Measurements from ENCODE around the gene MIPOL1.
"Not testable (repeated sequence)": the region's sequence is repeated elsewhere in the genome, so short reads cannot be mapped to it uniquely, and the experiment has no call there.

MIPOL1 gene

GRCh38 chr14:37318938-37319337 is 121.2 kb downstream of the MIPOL1 start:
- H3K4me3 ChIP-seq (ENCODE audit: low read length): no peak overlapping the region
- no peaks in the 10 kb centered on the region for H3K9me3 ChIP-seq (replicated peaks; ENCODE audit: low read length)
- H3K36me3 ChIP-seq (ENCODE audit: insufficient read depth, low read length): no peaks in the 10 kb centered on the region
- no peak overlapping the region for H3K4me2 ChIP-seq (ENCODE audit: low read length)
- no peak overlapping the region for H3K9ac ChIP-seq (ENCODE audit: low read depth, low read length)
- H3K4me1 ChIP-seq (ENCODE audit: control insufficient read depth, insufficient read depth, low read length): no peaks in the 10 kb centered on the region
- no peaks in the 10 kb centered on the region for H3K27me3 ChIP-seq (ENCODE audit: control insufficient read depth, insufficient read depth, low read length)

GRCh38 chr14:37320106-37320505 is 122.4 kb downstream of the MIPOL1 start:
- Histone ChIP-seq H3K9ac (ENCODE audit: low read depth, low read length) (no peak overlapping the region), H3K9me3 (replicated peaks; ENCODE audit: low read length) (no peaks in the 10 kb centered on the region), H3K4me3 (ENCODE audit: low read length) (no peak overlapping the region), H3K4me1 (ENCODE audit: control insufficient read depth, insufficient read depth, low read length) (no peaks in the 10 kb centered on the region), H3K27me3 (ENCODE audit: control insufficient read depth, insufficient read depth, low read length) (no peaks in the 10 kb centered on the region), H3K4me2 (ENCODE audit: low read length) (no peak overlapping the region), H3K36me3 (ENCODE audit: insufficient read depth, low read length) (no peaks in the 10 kb centered on the region)

- no peaks in the 10 kb centered on the region for H3K27me3 ChIP-seq (ENCODE audit: control insufficient read depth, insufficient read depth, low read length)
- no peaks in the 10 kb centered on the region for H3K9me3 ChIP-seq (replicated peaks; ENCODE audit: low read length)
- no peak overlapping the region for H3K9ac ChIP-seq (ENCODE audit: low read depth, low read length)
- no peaks in the 10 kb centered on the region for H3K4me1 ChIP-seq (ENCODE audit: control insufficient read depth, insufficient read depth, low read length)
- H3K36me3 ChIP-seq (ENCODE audit: insufficient read depth, low read length): no peaks in the 10 kb centered on the region
- no peak overlapping the region for H3K4me3 ChIP-seq (ENCODE audit: low read length)
- H3K4me2 ChIP-seq (ENCODE audit: low read length): no peak overlapping the region
Observed at GRCh38 chr14:37325332-37325731, 127.6 kb downstream of the MIPOL1 start.

GRCh38 chr14:37326434-37326833 is 128.7 kb downstream of the MIPOL1 start:
- H3K4me3 ChIP-seq (ENCODE audit: low read length): no peak overlapping the region
- H3K27me3 ChIP-seq (ENCODE audit: control insufficient read depth, insufficient read depth, low read length): no peaks in the 10 kb centered on the region
- H3K9me3 ChIP-seq (replicated peaks; ENCODE audit: low read length): no peaks in the 10 kb centered on the region
- H3K9ac ChIP-seq (ENCODE audit: low read depth, low read length): no peak overlapping the region
- H3K4me2 ChIP-seq (ENCODE audit: low read length): no peak overlapping the region
- no peaks in the 10 kb centered on the region for H3K36me3 ChIP-seq (ENCODE audit: insufficient read depth, low read length)
- H3K4me1 ChIP-seq (ENCODE audit: control insufficient read depth, insufficient read depth, low read length): no peaks in the 10 kb centered on the region

GRCh38 chr14:37327933-37328332 is 130.2 kb downstream of the MIPOL1 start:
- H3K9ac ChIP-seq (ENCODE audit: low read depth, low read length); H3K4me3 ChIP-seq (ENCODE audit: low read length); H3K4me2 ChIP-seq (ENCODE audit: low read length); H3K27me3 ChIP-seq (ENCODE audit: control insufficient read depth, insufficient read depth, low read length); H3K9me3 ChIP-seq (replicated peaks; ENCODE audit: low read length); H3K36me3 ChIP-seq (ENCODE audit: insufficient read depth, low read length); H3K4me1 ChIP-seq (ENCODE audit: control insufficient read depth, insufficient read depth, low read length): not testable (repeated sequence)

GRCh38 chr14:37328673-37329072 is 130.9 kb downstream of the MIPOL1 start:
- Histone ChIP-seq H3K4me2 (ENCODE audit: low read length) (no peak overlapping the region), H3K4me1 (ENCODE audit: control insufficient read depth, insufficient read depth, low read length) (no peaks in the 10 kb centered on the region), H3K27me3 (ENCODE audit: control insufficient read depth, insufficient read depth, low read length) (no peaks in the 10 kb centered on the region), H3K9ac (ENCODE audit: low read depth, low read length) (no peak overlapping the region), H3K4me3 (ENCODE audit: low read length) (no peak overlapping the region), H3K9me3 (replicated peaks; ENCODE audit: low read length) (no peaks in the 10 kb centered on the region), H3K36me3 (ENCODE audit: insufficient read depth, low read length) (no peaks in the 10 kb centered on the region)

- H3K36me3 ChIP-seq (ENCODE audit: insufficient read depth, low read length): no peaks in the 10 kb centered on the region
- H3K9me3 ChIP-seq (replicated peaks; ENCODE audit: low read length): no peaks in the 10 kb centered on the region
- no peak overlapping the region for H3K4me2 ChIP-seq (ENCODE audit: low read length)
Observed at GRCh38 chr14:37329189-37330001, 131.7 kb downstream of the MIPOL1 start.

GRCh38 chr14:37330910-37331309 is 133.2 kb downstream of the MIPOL1 start:
- Histone ChIP-seq H3K4me2 (ENCODE audit: low read length) (no peak overlapping the region), H3K9me3 (replicated peaks; ENCODE audit: low read length) (no peaks in the 10 kb centered on the region), H3K4me3 (ENCODE audit: low read length) (no peak overlapping the region), H3K4me1 (ENCODE audit: control insufficient read depth, insufficient read depth, low read length) (no peaks in the 10 kb centered on the region), H3K9ac (ENCODE audit: low read depth, low read length) (no peak overlapping the region), H3K36me3 (ENCODE audit: insufficient read depth, low read length) (no peaks in the 10 kb centered on the region), H3K27me3 (ENCODE audit: control insufficient read depth, insufficient read depth, low read length) (no peaks in the 10 kb centered on the region)

More at GRCh38 chr14:37329189-37330001, 131.7 kb downstream of the MIPOL1 start:
- no peaks in the 10 kb centered on the region for H3K4me1 ChIP-seq (ENCODE audit: control insufficient read depth, insufficient read depth, low read length)
- no peak overlapping the region for H3K9ac ChIP-seq (ENCODE audit: low read depth, low read length)
- H3K27me3 ChIP-seq (ENCODE audit: control insufficient read depth, insufficient read depth, low read length): no peaks in the 10 kb centered on the region
- no peak overlapping the region for H3K4me3 ChIP-seq (ENCODE audit: low read length)

GRCh38 chr14:37340353-37340752 is 142.6 kb downstream of the MIPOL1 start:
- Histone ChIP-seq H3K27me3 (ENCODE audit: control insufficient read depth, insufficient read depth, low read length) (no peaks in the 10 kb centered on the region), H3K4me2 (ENCODE audit: low read length) (no peak overlapping the region), H3K4me3 (ENCODE audit: low read length) (no peak overlapping the region), H3K9ac (ENCODE audit: low read depth, low read length) (no peak overlapping the region), H3K36me3 (ENCODE audit: insufficient read depth, low read length) (no peaks in the 10 kb centered on the region), H3K9me3 (replicated peaks; ENCODE audit: low read length) (no peaks in the 10 kb centered on the region), H3K4me1 (ENCODE audit: control insufficient read depth, insufficient read depth, low read length) (no peaks in the 10 kb centered on the region)

GRCh38 chr14:37343307-37344094 is 145.8 kb downstream of the MIPOL1 start:
- Histone ChIP-seq H3K4me1 (ENCODE audit: control insufficient read depth, insufficient read depth, low read length) (no peaks in the 10 kb centered on the region), H3K27me3 (ENCODE audit: control insufficient read depth, insufficient read depth, low read length) (no peaks in the 10 kb centered on the region), H3K36me3 (ENCODE audit: insufficient read depth, low read length) (no peaks in the 10 kb centered on the region), H3K4me2 (ENCODE audit: low read length) (no peak overlapping the region), H3K9ac (ENCODE audit: low read depth, low read length) (no peak overlapping the region), H3K9me3 (replicated peaks; ENCODE audit: low read length) (no peaks in the 10 kb centered on the region), H3K4me3 (ENCODE audit: low read length) (no peak overlapping the region)

GRCh38 chr14:37363661-37364060 is 165.9 kb downstream of the MIPOL1 start:
- Histone ChIP-seq H3K4me1 (ENCODE audit: control insufficient read depth, insufficient read depth, low read length) (no peaks in the 10 kb centered on the region), H3K27me3 (ENCODE audit: control insufficient read depth, insufficient read depth, low read length) (no peaks in the 10 kb centered on the region), H3K9ac (ENCODE audit: low read depth, low read length) (no peak overlapping the region), H3K9me3 (replicated peaks; ENCODE audit: low read length) (no peaks in the 10 kb centered on the region), H3K36me3 (ENCODE audit: insufficient read depth, low read length) (no peaks in the 10 kb centered on the region), H3K4me2 (ENCODE audit: low read length) (no peak overlapping the region), H3K4me3 (ENCODE audit: low read length) (no peak overlapping the region)

Measured in skeletal muscle satellite cell (primary cell).